ENCODE results near the gene HINT1. TPM values are rescaled to one million over a fixed set of nuclear protein-coding genes. Genes with fewer than 3 reads are reported as not detected.
A peak's percentile ranks its signal among the peaks of the same experiment; 100 is the strongest.

HINT1 gene
- total and polyA plus RNA-seq, 2 donors from 2014 or later, result 220 to 583 TPM

DNA sequence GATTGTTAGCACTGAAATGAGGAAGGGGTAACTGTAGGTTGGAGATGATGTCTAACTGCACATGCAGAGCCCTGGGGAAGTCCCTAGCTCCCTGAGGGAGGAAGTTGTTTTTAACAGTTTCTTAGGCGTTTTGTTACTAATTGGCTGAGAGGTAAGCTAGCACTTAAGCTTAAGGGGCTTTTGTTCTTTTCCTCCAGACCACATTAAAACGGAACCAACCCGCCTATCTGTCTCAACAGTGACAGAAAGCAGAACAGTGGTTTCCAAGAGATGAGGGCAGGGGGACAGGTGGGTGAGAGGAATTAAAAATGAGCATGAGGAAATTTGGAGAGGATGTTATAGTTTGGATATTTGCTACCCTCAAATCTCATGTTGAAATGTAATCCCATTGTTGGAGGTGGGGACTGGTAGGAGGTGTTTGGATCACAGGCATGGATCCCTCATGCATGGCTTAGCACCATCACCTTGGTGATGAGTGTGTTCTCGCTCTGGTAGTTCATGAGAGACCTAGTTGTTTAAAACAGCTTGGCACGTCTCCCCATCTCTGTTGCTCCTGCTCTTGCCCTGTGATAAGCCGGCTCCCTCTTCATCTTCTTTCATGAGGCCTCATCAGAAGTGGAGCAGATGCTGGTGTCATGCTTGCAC lies 44.6 kb upstream of the HINT1 start:
- intact Hi-C loops (cut with DNase I), result no loop called here
- peak in 4 of 5 donors; percentile 33 to 63 (median 46) for DNase-seq
- no peak overlapping the region for H3K27ac ChIP-seq (ENCODE audit: low read depth in 2 of 2, low read length in 2 of 2)

GRCh38 chr5:131209175-131209505 lies 44.1 kb upstream of the HINT1 start:
- Histone ChIP-seq H3K4me1 (ENCODE audit: control insufficient read depth in 2 of 3, insufficient read depth in 2 of 3, low read depth in 1 of 3, low read length in 3 of 3) (no peaks in the 10 kb centered on the region), H3K36me3 (ENCODE audit: control insufficient read depth in 2 of 3, insufficient read depth in 3 of 3, low read length in 3 of 3) (no peaks in the 10 kb centered on the region), H3K9me3 (ENCODE audit: control insufficient read depth in 2 of 3, insufficient read depth in 1 of 3, low read length in 3 of 3) (no peaks in the 10 kb centered on the region), H3K27me3 (ENCODE audit: control insufficient read depth, insufficient read depth, low read length) (no peaks in the 10 kb centered on the region), H3K9ac (ENCODE audit: low read length in 3 of 3) (no peak overlapping the region), H3K4me3 (ENCODE audit: low read length in 3 of 3) (no peak overlapping the region), H3K27ac (ENCODE audit: low read depth in 2 of 2, low read length in 2 of 2) (no peak overlapping the region)
- DNase-seq (no peak), FAIRE-seq (no peak)
- TF ChIP-seq, protein P1, sequence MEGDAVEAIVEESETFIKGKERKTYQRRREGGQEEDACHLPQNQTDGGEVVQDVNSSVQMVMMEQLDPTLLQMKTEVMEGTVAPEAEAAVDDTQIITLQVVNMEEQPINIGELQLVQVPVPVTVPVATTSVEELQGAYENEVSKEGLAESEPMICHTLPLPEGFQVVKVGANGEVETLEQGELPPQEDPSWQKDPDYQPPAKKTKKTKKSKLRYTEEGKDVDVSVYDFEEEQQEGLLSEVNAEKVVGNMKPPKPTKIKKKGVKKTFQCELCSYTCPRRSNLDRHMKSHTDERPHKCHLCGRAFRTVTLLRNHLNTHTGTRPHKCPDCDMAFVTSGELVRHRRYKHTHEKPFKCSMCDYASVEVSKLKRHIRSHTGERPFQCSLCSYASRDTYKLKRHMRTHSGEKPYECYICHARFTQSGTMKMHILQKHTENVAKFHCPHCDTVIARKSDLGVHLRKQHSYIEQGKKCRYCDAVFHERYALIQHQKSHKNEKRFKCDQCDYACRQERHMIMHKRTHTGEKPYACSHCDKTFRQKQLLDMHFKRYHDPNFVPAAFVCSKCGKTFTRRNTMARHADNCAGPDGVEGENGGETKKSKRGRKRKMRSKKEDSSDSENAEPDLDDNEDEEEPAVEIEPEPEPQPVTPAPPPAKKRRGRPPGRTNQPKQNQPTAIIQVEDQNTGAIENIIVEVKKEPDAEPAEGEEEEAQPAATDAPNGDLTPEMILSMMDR (IDR thresholded peaks at IDR 0.05; ENCODE audit: borderline replicate concordance, extremely low read depth, insufficient read depth), result no peak
- intact Hi-C loops (cut with DNase I), result no loop called here

More for the DNA sequence above, 44.6 kb upstream of the HINT1 start:
- Histone ChIP-seq H3K36me3 (ENCODE audit: control insufficient read depth in 2 of 3, insufficient read depth in 3 of 3, low read length in 3 of 3) (no peaks in the 10 kb centered on the region), H3K27me3 (ENCODE audit: control insufficient read depth, insufficient read depth, low read length) (no peaks in the 10 kb centered on the region), H3K9ac (ENCODE audit: low read length in 3 of 3) (no peak overlapping the region), H3K9me3 (ENCODE audit: control insufficient read depth in 2 of 3, insufficient read depth in 1 of 3, low read length in 3 of 3) (no peaks in the 10 kb centered on the region), H3K4me3 (ENCODE audit: low read length in 3 of 3) (no peak overlapping the region), H3K4me1 (ENCODE audit: control insufficient read depth in 2 of 3, insufficient read depth in 2 of 3, low read depth in 1 of 3, low read length in 3 of 3) (no peaks in the 10 kb centered on the region)
- FAIRE-seq, result no peak
- TF ChIP-seq, protein P1 (IDR thresholded peaks at IDR 0.05; ENCODE audit: borderline replicate concordance, extremely low read depth, insufficient read depth), result no peak

DNA sequence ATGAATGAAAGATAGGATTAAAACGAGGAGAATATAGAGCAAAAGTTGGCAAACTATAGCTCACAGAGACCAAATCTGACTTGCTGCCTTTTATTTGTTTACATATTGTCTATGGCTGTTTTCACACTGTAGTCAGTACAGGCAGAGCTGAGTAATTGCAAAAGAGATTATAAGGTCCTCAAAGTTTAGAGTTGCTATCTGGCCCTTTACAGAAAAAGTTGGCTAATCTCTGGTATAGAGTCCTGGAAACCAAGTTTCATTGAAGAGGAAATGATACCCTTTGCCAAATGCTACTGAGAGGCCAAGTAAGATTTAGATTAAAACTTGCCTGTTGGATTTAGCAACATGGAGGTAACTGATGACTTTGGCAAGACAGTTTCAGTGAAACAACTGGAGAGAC lies 41.7 kb upstream of the HINT1 start:
- no peaks in the 10 kb centered on the region for H3K36me3 ChIP-seq (ENCODE audit: control insufficient read depth in 2 of 3, insufficient read depth in 3 of 3, low read length in 3 of 3)
- H3K9ac ChIP-seq (ENCODE audit: low read length in 3 of 3), result no peak overlapping the region
- intact Hi-C loops (cut with DNase I), result no loop called here
- no peak overlapping the region for H3K27ac ChIP-seq (ENCODE audit: low read depth in 2 of 2, low read length in 2 of 2)
- no peaks in the 10 kb centered on the region for H3K4me1 ChIP-seq (ENCODE audit: control insufficient read depth in 2 of 3, insufficient read depth in 2 of 3, low read depth in 1 of 3, low read length in 3 of 3)
- TF ChIP-seq, protein P1 (IDR thresholded peaks at IDR 0.05; ENCODE audit: borderline replicate concordance, extremely low read depth, insufficient read depth), result no peak
- no peaks in the 10 kb centered on the region for H3K9me3 ChIP-seq (ENCODE audit: control insufficient read depth in 2 of 3, insufficient read depth in 1 of 3, low read length in 3 of 3)
- no peaks in the 10 kb centered on the region for H3K27me3 ChIP-seq (ENCODE audit: control insufficient read depth, insufficient read depth, low read length)
- FAIRE-seq, result no peak
- DNase-seq, result no peak
- no peak overlapping the region for H3K4me3 ChIP-seq (ENCODE audit: low read length in 3 of 3)

GRCh38 chr5:131206061-131206460 lies 41.0 kb upstream of the HINT1 start:
- TF ChIP-seq, protein P1 (IDR thresholded peaks at IDR 0.05; ENCODE audit: borderline replicate concordance, extremely low read depth, insufficient read depth), result no peak
- H3K9me3 ChIP-seq (ENCODE audit: control insufficient read depth in 2 of 3, insufficient read depth in 1 of 3, low read length in 3 of 3), result no peaks in the 10 kb centered on the region
- H3K27me3 ChIP-seq (ENCODE audit: control insufficient read depth, insufficient read depth, low read length), result no peaks in the 10 kb centered on the region
- FAIRE-seq, result no peak
- no peak overlapping the region for H3K27ac ChIP-seq (ENCODE audit: low read depth in 2 of 2, low read length in 2 of 2)
- no peak for DNase-seq
- no peaks in the 10 kb centered on the region for H3K4me1 ChIP-seq (ENCODE audit: control insufficient read depth in 2 of 3, insufficient read depth in 2 of 3, low read depth in 1 of 3, low read length in 3 of 3)
- H3K9ac ChIP-seq (ENCODE audit: low read length in 3 of 3), result no peak overlapping the region
- H3K36me3 ChIP-seq (ENCODE audit: control insufficient read depth in 2 of 3, insufficient read depth in 3 of 3, low read length in 3 of 3), result no peaks in the 10 kb centered on the region
- intact Hi-C loops (cut with DNase I), result no loop called here
- H3K4me3 ChIP-seq (ENCODE audit: low read length in 3 of 3), result no peak overlapping the region
